Fibroblast of lung (primary cell): ENCODE results near the gene VEGFA. TPM values are rescaled to one million over a fixed set of nuclear protein-coding genes. Genes with fewer than 3 reads are reported as not detected.

ENCODE experiments used
- DNase-seq, 2 donors: peaks; one replicate each; pipeline versions ENCODE4 v3.0.0 to v3.0.0-alpha.2; 2010; ENCODE audit warnings: low read depth in 2 of 2
- H2AFZ ChIP-seq: 2 replicates; pipeline ENCODE4 v1.5.1; 2012; ENCODE audit warnings: low read length, control low read depth, inconsistent platforms
- H3K27ac ChIP-seq: 2 replicates; pipeline ENCODE4 v1.5.1; 2011; ENCODE audit warnings: low read length, control low read depth; ENCODE audit not compliant: insufficient read depth
- H3K27me3 ChIP-seq: 2 replicates; pipeline ENCODE4 v1.5.1; 2011; ENCODE audit warnings: mild to moderate bottlenecking, low read length; ENCODE audit not compliant: control insufficient read depth, insufficient read depth
- H3K36me3 ChIP-seq: 2 replicates; pipeline ENCODE4 v1.5.1; 2011; ENCODE audit warnings: low read length; ENCODE audit not compliant: control insufficient read depth, insufficient read depth
- H3K4me1 ChIP-seq: 2 replicates; pipeline ENCODE4 v1.5.1; 2011; ENCODE audit warnings: low read length; ENCODE audit not compliant: control insufficient read depth, insufficient read depth; ENCODE audit errors: extremely low read depth
- H3K4me2 ChIP-seq: 2 replicates; pipeline ENCODE4 v1.5.1; 2011; ENCODE audit warnings: low read length, control low read depth; ENCODE audit not compliant: insufficient read depth; ENCODE audit errors: extremely low read depth
- H3K4me3 ChIP-seq, 4 experiments: fragments of 200-600 bp in 1 of 4; sonication (generic) in 1 of 4; replicated peaks in 1 of 4; 2 replicates each; pipeline ENCODE4 v1.5.1; 2011 to 2016; ENCODE audit warnings: low read length in 4 of 4, low read depth in 3 of 4, mild to moderate bottlenecking in 3 of 4, control low read depth in 2 of 4, inconsistent platforms in 1 of 4, mixed read lengths in 1 of 4; ENCODE audit not compliant: insufficient read depth in 1 of 4; ENCODE audit errors: control extremely low read depth in 1 of 4
- H3K79me2 ChIP-seq: 2 replicates; pipeline ENCODE4 v1.5.1; 2012; ENCODE audit warnings: mild to moderate bottlenecking, low read length, inconsistent platforms; ENCODE audit not compliant: control insufficient read depth, insufficient read depth
- H3K9ac ChIP-seq: 2 replicates; pipeline ENCODE4 v1.5.1; 2011; ENCODE audit warnings: mild to moderate bottlenecking, low read length, control low read depth; ENCODE audit not compliant: insufficient read depth
- H3K9me3 ChIP-seq: 2 replicates; pipeline ENCODE4 v1.5.1; 2012; ENCODE audit warnings: low read depth, low read length; ENCODE audit not compliant: control insufficient read depth, insufficient read depth
- H4K20me1 ChIP-seq: 2 replicates; pipeline ENCODE4 v1.5.1; 2011; ENCODE audit warnings: low read length; ENCODE audit not compliant: control insufficient read depth, insufficient read depth; ENCODE audit errors: extremely low read depth
- CTCF ChIP-seq, 2 donors: IDR thresholded peaks in 1 of 2; conservative IDR thresholded peaks in 1 of 2; 1 replicate in 1 of 2; 2 replicates in 1 of 2; pipeline ENCODE4 v1.5.1; 2011 to 2012; ENCODE audit warnings: low read length in 2 of 2, control low read depth in 1 of 2, inconsistent platforms in 1 of 2, low read depth in 1 of 2, mild to moderate bottlenecking in 1 of 2
- EZH2 ChIP-seq: IDR thresholded peaks from 2 replicates; pipeline ENCODE4 v1.5.1; 2012; ENCODE audit warnings: low read length, control low read depth, mild to moderate bottlenecking; ENCODE audit errors: missing control alignments
- polyA plus RNA-seq, 2 donors: library from polyadenylated mRNA; depleted of rRNA in 1 of 2; stranded (reverse) in 1 of 2; unstranded in 1 of 2; fragments of >200 nt; gene quantifications; 2 replicates each; pipeline ENCODE4 v1.2.1, GENCODE V29; 2011 to 2012; ENCODE audit warnings: missing spikeins in 1 of 2
- total RNA-seq: library from RNA; depleted of rRNA; stranded (reverse); fragments of >200 nt; gene quantifications from 2 replicates; pipeline ENCODE4 v1.2.1, GENCODE V29; 2014

VEGFA gene
- total and polyA plus RNA-seq, 2 donors (not counting 1 experiment from before 2014, with no cell fraction given) = 111 to 150 TPM

- Histone ChIP-seq H3K36me3 (peaks cover 55% of the 10 kb centered on the region), H3K4me2 (no peak overlapping the region), H3K79me2 (peaks cover 85% of the 10 kb centered on the region), H3K27ac (no peak overlapping the region), H3K4me1 (peaks cover 16% of the 10 kb centered on the region), H2AFZ (no peak overlapping the region), H3K27me3 (no peaks in the 10 kb centered on the region), H4K20me1 (peaks cover 2% of the 10 kb centered on the region), H3K9me3 (no peaks in the 10 kb centered on the region), H3K9ac (no peak overlapping the region), H3K4me3 (no peak overlapping the region)
- TF ChIP-seq EZH2 (no peak), CTCF (conservative IDR thresholded peaks at IDR 0.05 in 1 of 2, IDR thresholded peaks at IDR 0.05 in 1 of 2; ENCODE audit: low read depth in 1 of 2, low read length in 2 of 2) (no peak)
- DNase-seq = no peak
Observed at GRCh38 chr6:43778976-43779851, 9.2 kb downstream of the VEGFA start.

GRCh38 chr6:43779852-43780236 lies 9.8 kb downstream of the VEGFA start:
- H3K36me3 ChIP-seq = peaks cover 57% of the 10 kb centered on the region
- peaks cover 80% of the 10 kb centered on the region for H3K79me2 ChIP-seq
- no peak overlapping the region for H3K27ac ChIP-seq
- TF ChIP-seq EZH2 = no peak
- TF ChIP-seq CTCF (conservative IDR thresholded peaks at IDR 0.05 in 1 of 2, IDR thresholded peaks at IDR 0.05 in 1 of 2; ENCODE audit: low read depth in 1 of 2, low read length in 2 of 2) = no peak
- no peak overlapping the region for H2AFZ ChIP-seq
- H4K20me1 ChIP-seq = peaks cover 2% of the 10 kb centered on the region
- no peak overlapping the region for H3K4me3 ChIP-seq
- no peaks in the 10 kb centered on the region for H3K9me3 ChIP-seq
- H3K9ac ChIP-seq = no peak overlapping the region
- no peak overlapping the region for H3K4me2 ChIP-seq
- no peaks in the 10 kb centered on the region for H3K27me3 ChIP-seq
- peak in 1 of 2 donors; percentile 42 for DNase-seq
- peaks cover 12% of the 10 kb centered on the region for H3K4me1 ChIP-seq

DNA sequence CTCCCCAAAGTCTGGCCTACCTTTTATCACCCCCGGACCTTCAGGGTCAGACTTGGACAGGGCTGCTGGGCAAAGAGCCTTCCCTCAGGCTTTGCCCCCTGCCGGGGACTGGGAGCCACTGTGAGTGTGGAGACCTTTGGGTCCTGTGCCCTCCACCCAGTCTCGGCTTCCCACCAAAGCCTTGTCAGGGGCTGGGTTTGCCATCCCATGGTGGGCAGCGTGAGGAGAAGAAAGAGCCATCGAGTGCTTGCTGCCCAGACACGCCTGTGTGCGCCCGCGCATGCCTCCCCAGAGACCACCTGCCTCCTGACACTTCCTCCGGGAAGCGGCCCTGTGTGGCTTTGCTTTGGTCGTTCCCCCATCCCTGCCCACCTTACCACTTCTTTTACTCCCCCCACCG lies 10.3 kb downstream of the VEGFA start:
- H3K27ac ChIP-seq = no peak overlapping the region
- no peak overlapping the region for H3K4me3 ChIP-seq
- H3K9ac ChIP-seq = no peak overlapping the region
- DNase-seq = no peak
- no peak overlapping the region for H2AFZ ChIP-seq
- no peaks in the 10 kb centered on the region for H3K9me3 ChIP-seq
- peaks cover 75% of the 10 kb centered on the region for H3K79me2 ChIP-seq
- peaks cover 58% of the 10 kb centered on the region for H3K36me3 ChIP-seq
- peaks cover 7% of the 10 kb centered on the region for H3K4me1 ChIP-seq
- peaks cover 2% of the 10 kb centered on the region for H4K20me1 ChIP-seq
- H3K27me3 ChIP-seq = no peaks in the 10 kb centered on the region
- H3K4me2 ChIP-seq = no peak overlapping the region
- TF ChIP-seq EZH2 = no peak
- no peak for TF ChIP-seq CTCF (conservative IDR thresholded peaks at IDR 0.05 in 1 of 2, IDR thresholded peaks at IDR 0.05 in 1 of 2; ENCODE audit: low read depth in 1 of 2, low read length in 2 of 2)
